ENCODE results near the gene HDDC2.

HDDC2 gene

DNA sequence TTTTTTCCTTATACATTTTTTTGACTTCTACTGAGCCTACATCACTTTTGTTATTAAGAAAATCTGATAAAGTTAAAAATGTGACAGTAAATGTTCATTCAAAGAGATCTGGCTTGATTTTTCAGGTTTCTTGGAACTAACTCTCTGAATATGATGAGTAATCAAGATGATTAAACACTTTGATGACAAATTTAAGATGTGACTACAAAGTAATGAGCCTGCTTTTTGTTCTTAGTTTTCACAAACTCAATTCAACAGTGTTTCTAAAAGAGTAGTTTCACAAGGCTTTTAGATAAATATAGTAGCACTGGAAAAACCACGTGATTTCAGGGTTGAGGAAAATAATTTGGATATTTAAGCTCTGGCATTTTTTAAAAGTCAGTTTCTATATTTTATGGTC is 37.9 kb upstream of the HDDC2 start:
- ChIA-PET POLR2A (no interaction called here), CTCF (no interaction called here)
- no peak for DNase-seq
- Histone ChIP-seq H3K4me3 (ENCODE audit: control insufficient read depth in 1 of 7, extremely low read depth in 1 of 7, insufficient read depth in 4 of 7, low read depth in 2 of 7, low read length in 6 of 7) (no peak overlapping the region), H3K27me3 (replicated peaks in 2 of 5; ENCODE audit: control insufficient read depth in 4 of 5, insufficient read depth in 5 of 5, low read length in 4 of 5) (peaks cover 0 to 8% (median 4%) of the 10 kb centered on the region in 5 experiments), H3K4me1 (ENCODE audit: control extremely low read depth in 1 of 4, control insufficient read depth in 4 of 4, insufficient read depth in 4 of 4, low read length in 3 of 4) (no peaks in the 10 kb centered on the region), H3K36me3 (ENCODE audit: control insufficient read depth in 4 of 4, insufficient read depth in 4 of 4, low read length in 3 of 4) (no peaks in the 10 kb centered on the region), H3K27ac (ENCODE audit: insufficient read depth in 1 of 2, low read depth in 1 of 2, low read length in 2 of 2, poor library complexity in 1 of 2, severe bottlenecking in 2 of 2) (no peak overlapping the region), H3K9me3 (ENCODE audit: control extremely low read depth in 1 of 5, control insufficient read depth in 4 of 5, insufficient read depth in 2 of 5, low read depth in 1 of 5, low read length in 4 of 5) (no peaks in the 10 kb centered on the region)
- WGBS (ENCODE audit: insufficient coverage), result no CpG with 5 or more reads among the region's 1 CpG

DNA sequence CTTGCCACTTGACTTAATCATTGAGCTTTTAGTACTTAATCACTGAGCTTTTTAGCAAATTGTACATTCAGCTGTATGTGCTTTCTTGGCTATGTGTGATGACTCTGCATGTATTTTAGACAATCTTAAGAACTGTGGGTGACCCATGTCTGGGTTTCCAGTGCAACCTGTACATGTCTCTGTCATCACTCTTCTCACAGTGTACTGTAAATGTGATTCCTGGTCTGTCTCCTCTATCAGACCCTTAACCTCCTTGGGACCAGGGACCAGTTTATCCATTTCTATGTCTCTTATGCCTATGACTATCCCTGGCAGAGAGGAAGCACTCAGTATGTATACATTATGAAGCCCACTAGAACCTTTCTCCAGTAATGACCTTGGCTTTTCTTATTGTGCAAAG is 36.6 kb upstream of the HDDC2 start:
- CTCF ChIA-PET, result no interaction called here
- Histone ChIP-seq H3K9me3 (ENCODE audit: control extremely low read depth in 1 of 5, control insufficient read depth in 4 of 5, insufficient read depth in 2 of 5, low read depth in 1 of 5, low read length in 4 of 5) (peaks cover 0 to 4% (median 0%) of the 10 kb centered on the region in 5 experiments), H3K36me3 (ENCODE audit: control insufficient read depth in 4 of 4, insufficient read depth in 4 of 4, low read length in 3 of 4) (no peaks in the 10 kb centered on the region), H3K4me3 (ENCODE audit: control insufficient read depth in 1 of 7, extremely low read depth in 1 of 7, insufficient read depth in 4 of 7, low read depth in 2 of 7, low read length in 6 of 7) (no peak overlapping the region), H3K4me1 (ENCODE audit: control extremely low read depth in 1 of 4, control insufficient read depth in 4 of 4, insufficient read depth in 4 of 4, low read length in 3 of 4) (no peaks in the 10 kb centered on the region), H3K27me3 (replicated peaks in 2 of 5; ENCODE audit: control insufficient read depth in 4 of 5, insufficient read depth in 5 of 5, low read length in 4 of 5) (peaks cover 0 to 9% (median 4%) of the 10 kb centered on the region in 5 experiments), H3K27ac (ENCODE audit: insufficient read depth in 1 of 2, low read depth in 1 of 2, low read length in 2 of 2, poor library complexity in 1 of 2, severe bottlenecking in 2 of 2) (no peak overlapping the region)
- POLR2A ChIA-PET, result interaction anchor here (0.5 to 0.6 kb wide), 2 partner anchors 37 to 251 kb away, joined by 4 to 7 read pairs; no protein-coding TSS in a partner anchor
- no peak for DNase-seq

DNA sequence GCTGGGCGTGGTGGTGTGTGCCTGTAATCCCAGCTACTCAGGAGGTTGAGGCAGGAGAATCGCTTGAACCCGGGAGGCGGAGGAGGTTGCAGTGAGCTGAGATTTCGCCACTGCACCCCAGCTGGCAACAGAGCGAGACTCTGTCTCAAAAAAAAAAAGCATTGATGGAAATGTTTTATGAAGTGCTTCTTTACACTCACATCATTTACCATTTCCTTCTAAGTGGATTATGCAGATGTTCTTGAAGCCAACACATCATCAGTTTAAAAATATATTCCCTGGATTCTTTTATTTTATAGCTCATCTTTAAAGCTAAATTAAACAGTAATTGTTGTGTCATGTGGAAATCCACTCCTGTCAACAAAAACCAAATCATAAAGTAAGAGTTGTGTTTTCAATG is 35.9 kb upstream of the HDDC2 start:
- Histone ChIP-seq H3K4me1 (ENCODE audit: control extremely low read depth in 1 of 4, control insufficient read depth in 4 of 4, insufficient read depth in 4 of 4, low read length in 3 of 4) (no peaks in the 10 kb centered on the region), H3K27ac (ENCODE audit: insufficient read depth in 1 of 2, low read depth in 1 of 2, low read length in 2 of 2, poor library complexity in 1 of 2, severe bottlenecking in 2 of 2) (no peak overlapping the region), H3K9me3 (ENCODE audit: control extremely low read depth in 1 of 5, control insufficient read depth in 4 of 5, insufficient read depth in 2 of 5, low read depth in 1 of 5, low read length in 4 of 5) (peaks cover 0 to 4% (median 0%) of the 10 kb centered on the region in 5 experiments), H3K27me3 (replicated peaks in 2 of 5; ENCODE audit: control insufficient read depth in 4 of 5, insufficient read depth in 5 of 5, low read length in 4 of 5) (peaks cover 0 to 11% (median 7%) of the 10 kb centered on the region in 5 experiments), H3K4me3 (ENCODE audit: control insufficient read depth in 1 of 7, extremely low read depth in 1 of 7, insufficient read depth in 4 of 7, low read depth in 2 of 7, low read length in 6 of 7) (no peak overlapping the region), H3K36me3 (ENCODE audit: control insufficient read depth in 4 of 4, insufficient read depth in 4 of 4, low read length in 3 of 4) (no peaks in the 10 kb centered on the region)
- WGBS (ENCODE audit: insufficient coverage), result 95% methylated on average over 4 of the region's 6 CpGs
- POLR2A ChIA-PET, result interaction anchor here (0.6 kb wide), 1 partner anchor 251 kb away, joined by 7 read pairs; no protein-coding TSS in a partner anchor
- CTCF ChIA-PET, result no interaction called here
- DNase-seq, result no peak

DNA sequence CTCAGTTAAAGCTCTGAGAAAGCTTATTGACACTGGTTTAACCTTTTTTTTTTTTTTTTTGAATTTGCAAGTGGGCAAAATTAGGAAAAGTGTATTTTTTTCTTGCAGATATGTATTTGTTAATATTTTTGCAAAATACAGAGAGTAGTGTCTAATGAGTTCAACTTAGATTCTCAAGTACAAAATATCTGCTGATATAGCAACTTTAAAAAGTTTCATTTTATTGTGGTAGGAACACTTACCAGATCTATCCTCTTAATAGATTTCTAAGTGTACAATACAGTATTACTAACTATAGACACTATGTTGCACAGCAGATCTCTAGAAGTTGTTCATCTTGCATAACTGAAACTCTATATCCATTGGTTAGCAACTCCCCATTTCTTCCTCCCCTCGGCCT is 30.9 kb upstream of the HDDC2 start:
- H3K9me3 ChIP-seq (ENCODE audit: control extremely low read depth in 1 of 5, control insufficient read depth in 4 of 5, insufficient read depth in 2 of 5, low read depth in 1 of 5, low read length in 4 of 5), result peaks cover 0 to 4% (median 0%) of the 10 kb centered on the region in 5 experiments
- H3K27ac ChIP-seq (ENCODE audit: insufficient read depth in 1 of 2, low read depth in 1 of 2, low read length in 2 of 2, poor library complexity in 1 of 2, severe bottlenecking in 2 of 2), result no peak overlapping the region
- no CpG with 5 or more reads among the region's 1 CpG for WGBS (ENCODE audit: insufficient coverage)
- no peak for DNase-seq
- H3K4me1 ChIP-seq (ENCODE audit: control extremely low read depth in 1 of 4, control insufficient read depth in 4 of 4, insufficient read depth in 4 of 4, low read length in 3 of 4), result no peaks in the 10 kb centered on the region
- no peak overlapping the region for H3K4me3 ChIP-seq (ENCODE audit: control insufficient read depth in 1 of 7, extremely low read depth in 1 of 7, insufficient read depth in 4 of 7, low read depth in 2 of 7, low read length in 6 of 7)
- ChIA-PET POLR2A (no interaction called here), CTCF (interaction anchor here (0.6 kb wide), 1 partner anchor 8 kb away, joined by 3 read pairs; no protein-coding TSS in a partner anchor)
- H3K36me3 ChIP-seq (ENCODE audit: control insufficient read depth in 4 of 4, insufficient read depth in 4 of 4, low read length in 3 of 4), result no peaks in the 10 kb centered on the region
- H3K27me3 ChIP-seq (replicated peaks in 2 of 5; ENCODE audit: control insufficient read depth in 4 of 5, insufficient read depth in 5 of 5, low read length in 4 of 5), result peaks cover 0 to 25% (median 18%) of the 10 kb centered on the region in 5 experiments

DNA sequence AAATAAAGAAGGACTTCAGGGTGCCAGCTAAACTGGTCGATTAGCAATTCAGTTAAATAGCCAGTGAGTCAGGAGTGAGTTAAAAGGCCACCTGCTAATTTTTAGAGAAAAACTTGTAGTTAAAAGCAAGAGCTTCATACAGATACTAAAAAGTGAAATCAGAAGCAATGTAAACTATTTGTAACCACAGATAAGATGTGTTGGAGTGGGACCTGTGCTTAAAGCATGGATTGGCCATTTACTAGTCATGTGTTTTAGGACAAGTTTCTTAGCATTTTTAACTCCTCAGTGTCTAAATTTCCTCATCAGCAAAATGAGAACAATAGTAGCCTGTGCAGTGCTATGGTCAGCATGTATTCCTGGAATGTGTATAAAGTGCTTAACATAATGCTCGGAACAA is 23.8 kb upstream of the HDDC2 start:
- CTCF ChIA-PET, result interaction anchor here (1.6 kb wide), 1 partner anchor 428 kb away, joined by 3 read pairs; no protein-coding TSS in a partner anchor
- POLR2A ChIA-PET, result no interaction called here
- H3K4me1 ChIP-seq (ENCODE audit: control extremely low read depth in 1 of 4, control insufficient read depth in 4 of 4, insufficient read depth in 4 of 4, low read length in 3 of 4), result no peaks in the 10 kb centered on the region
- no CpG with 5 or more reads among the region's 2 CpGs for WGBS (ENCODE audit: insufficient coverage)
- H3K9me3 ChIP-seq (ENCODE audit: control extremely low read depth in 1 of 5, control insufficient read depth in 4 of 5, insufficient read depth in 2 of 5, low read depth in 1 of 5, low read length in 4 of 5), result peaks cover 0 to 1% (median 0%) of the 10 kb centered on the region in 5 experiments
- H3K36me3 ChIP-seq (ENCODE audit: control insufficient read depth in 4 of 4, insufficient read depth in 4 of 4, low read length in 3 of 4), result no peaks in the 10 kb centered on the region
- no peak overlapping the region for H3K27ac ChIP-seq (ENCODE audit: insufficient read depth in 1 of 2, low read depth in 1 of 2, low read length in 2 of 2, poor library complexity in 1 of 2, severe bottlenecking in 2 of 2)
- H3K4me3 ChIP-seq (ENCODE audit: control insufficient read depth in 1 of 7, extremely low read depth in 1 of 7, insufficient read depth in 4 of 7, low read depth in 2 of 7, low read length in 6 of 7), result no peak overlapping the region
- DNase-seq, result no peak
- peaks cover 0 to 16% (median 14%) of the 10 kb centered on the region in 5 experiments for H3K27me3 ChIP-seq (replicated peaks in 2 of 5; ENCODE audit: control insufficient read depth in 4 of 5, insufficient read depth in 5 of 5, low read length in 4 of 5)

DNA sequence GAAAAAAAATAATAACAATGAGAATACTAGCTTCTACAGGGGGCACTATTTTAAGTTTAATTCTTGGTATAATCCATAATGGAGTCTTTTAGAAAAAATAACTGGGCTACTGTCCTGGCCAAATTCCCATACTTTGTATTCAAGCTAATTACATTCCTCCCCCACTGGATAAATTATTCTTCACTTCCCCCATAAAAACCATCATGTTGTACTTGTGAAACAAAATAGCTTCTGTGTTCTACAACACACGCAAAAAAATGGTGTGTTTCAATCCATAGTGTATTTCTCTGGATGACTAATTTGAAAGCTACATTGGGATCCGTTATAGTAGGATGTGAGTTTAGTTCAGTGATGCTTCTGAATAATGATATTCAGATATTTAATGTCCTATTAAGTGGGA is 21.6 kb upstream of the HDDC2 start:
- no peaks in the 10 kb centered on the region for H3K4me1 ChIP-seq (ENCODE audit: control extremely low read depth in 1 of 4, control insufficient read depth in 4 of 4, insufficient read depth in 4 of 4, low read length in 3 of 4)
- WGBS (ENCODE audit: insufficient coverage), result 100% methylated on average over 2 of the region's 2 CpGs
- no peak for DNase-seq
- peaks cover 0 to 1% (median 0%) of the 10 kb centered on the region in 5 experiments for H3K9me3 ChIP-seq (ENCODE audit: control extremely low read depth in 1 of 5, control insufficient read depth in 4 of 5, insufficient read depth in 2 of 5, low read depth in 1 of 5, low read length in 4 of 5)
- peaks cover 0 to 5% (median 4%) of the 10 kb centered on the region in 5 experiments for H3K27me3 ChIP-seq (replicated peaks in 2 of 5; ENCODE audit: control insufficient read depth in 4 of 5, insufficient read depth in 5 of 5, low read length in 4 of 5)
- POLR2A ChIA-PET, result no interaction called here
- no peak overlapping the region for H3K27ac ChIP-seq (ENCODE audit: insufficient read depth in 1 of 2, low read depth in 1 of 2, low read length in 2 of 2, poor library complexity in 1 of 2, severe bottlenecking in 2 of 2)
- no peak overlapping the region for H3K4me3 ChIP-seq (ENCODE audit: control insufficient read depth in 1 of 7, extremely low read depth in 1 of 7, insufficient read depth in 4 of 7, low read depth in 2 of 7, low read length in 6 of 7)
- H3K36me3 ChIP-seq (ENCODE audit: control insufficient read depth in 4 of 4, insufficient read depth in 4 of 4, low read length in 3 of 4), result no peaks in the 10 kb centered on the region
- CTCF ChIA-PET, result interaction anchor here (1.4 to 2.9 kb wide), 3 partner anchors 8 to 427 kb away, joined by 3 to 13 read pairs (median 3); no protein-coding TSS in a partner anchor

DNA sequence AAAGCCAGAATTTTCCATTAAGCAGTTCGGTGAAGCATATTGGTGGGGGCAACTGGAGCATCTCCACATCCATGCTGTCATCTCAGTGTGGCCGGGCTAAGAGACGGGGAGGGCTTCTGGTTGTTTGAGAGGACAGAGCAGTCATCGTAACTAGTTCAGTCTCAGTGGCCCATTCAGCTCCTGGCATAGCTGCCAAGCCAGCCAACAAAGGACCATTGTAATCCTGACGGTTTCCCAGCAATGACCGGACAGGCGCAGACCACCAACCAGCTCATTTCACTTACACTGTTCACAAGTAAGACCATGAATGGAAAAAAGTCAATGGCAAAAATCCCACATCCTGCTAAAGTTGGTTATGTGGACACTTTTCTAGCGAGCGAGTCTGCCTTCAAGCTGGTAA is 14.9 kb upstream of the HDDC2 start:
- POLR2A ChIA-PET, result interaction anchor here (0.6 kb wide), 1 partner anchor 13 kb away, joined by 3 read pairs; no protein-coding TSS in a partner anchor
- WGBS (ENCODE audit: insufficient coverage), result 95% methylated on average over 7 of the region's 9 CpGs
- Histone ChIP-seq H3K27me3 (replicated peaks in 2 of 5; ENCODE audit: control insufficient read depth in 4 of 5, insufficient read depth in 5 of 5, low read length in 4 of 5) (peaks cover 0 to 14% (median 4%) of the 10 kb centered on the region in 5 experiments), H3K4me1 (ENCODE audit: control extremely low read depth in 1 of 4, control insufficient read depth in 4 of 4, insufficient read depth in 4 of 4, low read length in 3 of 4) (no peaks in the 10 kb centered on the region), H3K27ac (ENCODE audit: insufficient read depth in 1 of 2, low read depth in 1 of 2, low read length in 2 of 2, poor library complexity in 1 of 2, severe bottlenecking in 2 of 2) (no peak overlapping the region), H3K9me3 (ENCODE audit: control extremely low read depth in 1 of 5, control insufficient read depth in 4 of 5, insufficient read depth in 2 of 5, low read depth in 1 of 5, low read length in 4 of 5) (no peaks in the 10 kb centered on the region), H3K36me3 (ENCODE audit: control insufficient read depth in 4 of 4, insufficient read depth in 4 of 4, low read length in 3 of 4) (no peaks in the 10 kb centered on the region), H3K4me3 (ENCODE audit: control insufficient read depth in 1 of 7, extremely low read depth in 1 of 7, insufficient read depth in 4 of 7, low read depth in 2 of 7, low read length in 6 of 7) (no peak overlapping the region)
- no peak for DNase-seq
- CTCF ChIA-PET, result interaction anchor here (0.8 to 9.3 kb wide), 4 partner anchors 389 to 660 kb away, joined by 3 to 211 read pairs (median 4); partner anchors contain the start of gene HEY2
